ENCODE data around the gene KRT75. TPM values are rescaled to one million over a fixed set of nuclear protein-coding genes. Genes with fewer than 3 reads are reported as not detected.

Gene KRT75
- polyA plus RNA-seq, 1 donor: not detected

- peaks cover 2% of the 10 kb centered on the region for H3K27me3 ChIP-seq (ENCODE audit: control insufficient read depth, insufficient read depth, low read length)
- no peak overlapping the region for H3K4me3 ChIP-seq (ENCODE audit: low read length)
- no peaks in the 10 kb centered on the region for H3K4me1 ChIP-seq (ENCODE audit: control insufficient read depth, insufficient read depth, low read length)
- no peaks in the 10 kb centered on the region for H3K9me3 ChIP-seq (ENCODE audit: control insufficient read depth, low read depth, low read length)
- no peaks in the 10 kb centered on the region for H3K36me3 ChIP-seq (ENCODE audit: control insufficient read depth, insufficient read depth, low read length)
- H3K27ac ChIP-seq (ENCODE audit: low read length): no peak overlapping the region
- no peak for DNase-seq
- WGBS (ENCODE audit: insufficient coverage, low lambda C conversion rate): no CpG with 5 or more reads among the region's 20 CpGs
These were observed 38.3 kb downstream of the KRT75 start for GRCh38 chr12:52395761-52396434.

- DNase-seq: no peak
- no peak overlapping the region for H3K27ac ChIP-seq (ENCODE audit: low read length)
- no CpG with 5 or more reads among the region's 13 CpGs for WGBS (ENCODE audit: insufficient coverage, low lambda C conversion rate)
- peaks cover 2% of the 10 kb centered on the region for H3K27me3 ChIP-seq (ENCODE audit: control insufficient read depth, insufficient read depth, low read length)
- no peaks in the 10 kb centered on the region for H3K9me3 ChIP-seq (ENCODE audit: control insufficient read depth, low read depth, low read length)
- H3K36me3 ChIP-seq (ENCODE audit: control insufficient read depth, insufficient read depth, low read length): no peaks in the 10 kb centered on the region
- no peak overlapping the region for H3K4me3 ChIP-seq (ENCODE audit: low read length)
- H3K4me1 ChIP-seq (ENCODE audit: control insufficient read depth, insufficient read depth, low read length): no peaks in the 10 kb centered on the region
These were observed 39.2 kb downstream of the KRT75 start for GRCh38 chr12:52394836-52395405.

- Histone ChIP-seq H3K4me3 (ENCODE audit: low read length) (no peak overlapping the region), H3K36me3 (ENCODE audit: control insufficient read depth, insufficient read depth, low read length) (no peaks in the 10 kb centered on the region), H3K27ac (ENCODE audit: low read length) (no peak overlapping the region), H3K9me3 (ENCODE audit: control insufficient read depth, low read depth, low read length) (no peaks in the 10 kb centered on the region), H3K27me3 (ENCODE audit: control insufficient read depth, insufficient read depth, low read length) (peaks cover 19% of the 10 kb centered on the region), H3K4me1 (ENCODE audit: control insufficient read depth, insufficient read depth, low read length) (no peaks in the 10 kb centered on the region)
- DNase-seq: no peak
- no CpG with 5 or more reads among the region's 7 CpGs for WGBS (ENCODE audit: insufficient coverage, low lambda C conversion rate)
These were observed 41.6 kb downstream of the KRT75 start for GRCh38 chr12:52392465-52393007.

GRCh38 chr12:52391618-52392002 is 42.6 kb downstream of the KRT75 start:
- Histone ChIP-seq H3K9me3 (ENCODE audit: control insufficient read depth, low read depth, low read length) (no peaks in the 10 kb centered on the region), H3K27me3 (ENCODE audit: control insufficient read depth, insufficient read depth, low read length) (peaks cover 17% of the 10 kb centered on the region), H3K4me3 (ENCODE audit: low read length) (no peak overlapping the region), H3K36me3 (ENCODE audit: control insufficient read depth, insufficient read depth, low read length) (no peaks in the 10 kb centered on the region), H3K27ac (ENCODE audit: low read length) (no peak overlapping the region), H3K4me1 (ENCODE audit: control insufficient read depth, insufficient read depth, low read length) (no peaks in the 10 kb centered on the region)
- no CpG with 5 or more reads among the region's 4 CpGs for WGBS (ENCODE audit: insufficient coverage, low lambda C conversion rate)
- DNase-seq: peak in 1 of 2 donors; percentile 13

- DNase-seq: peak in 1 of 2 donors; percentile 15
- no CpG with 5 or more reads among the region's 11 CpGs for WGBS (ENCODE audit: insufficient coverage, low lambda C conversion rate)
- Histone ChIP-seq H3K9me3 (ENCODE audit: control insufficient read depth, low read depth, low read length) (no peaks in the 10 kb centered on the region), H3K4me3 (ENCODE audit: low read length) (no peak overlapping the region), H3K36me3 (ENCODE audit: control insufficient read depth, insufficient read depth, low read length) (no peaks in the 10 kb centered on the region), H3K4me1 (ENCODE audit: control insufficient read depth, insufficient read depth, low read length) (no peaks in the 10 kb centered on the region), H3K27me3 (ENCODE audit: control insufficient read depth, insufficient read depth, low read length) (peaks cover 17% of the 10 kb centered on the region), H3K27ac (ENCODE audit: low read length) (no peak overlapping the region)
These were observed 43.2 kb downstream of the KRT75 start for GRCh38 chr12:52390739-52391617.

GRCh38 chr12:52389313-52390207 is 44.6 kb downstream of the KRT75 start:
- Histone ChIP-seq H3K4me3 (ENCODE audit: low read length) (no peak overlapping the region), H3K4me1 (ENCODE audit: control insufficient read depth, insufficient read depth, low read length) (no peaks in the 10 kb centered on the region), H3K36me3 (ENCODE audit: control insufficient read depth, insufficient read depth, low read length) (no peaks in the 10 kb centered on the region), H3K27me3 (ENCODE audit: control insufficient read depth, insufficient read depth, low read length) (peaks cover 21% of the 10 kb centered on the region), H3K27ac (ENCODE audit: low read length) (no peak overlapping the region), H3K9me3 (ENCODE audit: control insufficient read depth, low read depth, low read length) (no peaks in the 10 kb centered on the region)
- no peak for DNase-seq
- no CpG with 5 or more reads among the region's 9 CpGs for WGBS (ENCODE audit: insufficient coverage, low lambda C conversion rate)

- 80% methylated on average over 1 of the region's 2 CpGs for WGBS (ENCODE audit: insufficient coverage, low lambda C conversion rate)
- no peak for DNase-seq
These were observed 46.3 kb downstream of the KRT75 start for GRCh38 chr12:52387859-52388258.

GRCh38 chr12:52385226-52385702 is 48.9 kb downstream of the KRT75 start, which contains the start of gene KRT84:
Gene KRT84, minus strand, starts transcription at chr12:52385652. Its CDS starts 67 bp downstream, at chr12:52385585.
- no peaks in the 10 kb centered on the region for H3K36me3 ChIP-seq (ENCODE audit: control insufficient read depth, insufficient read depth, low read length)
- H3K27me3 ChIP-seq (ENCODE audit: control insufficient read depth, insufficient read depth, low read length): peaks cover 21% of the 10 kb centered on the region
- no peak for DNase-seq
- no CpG with 5 or more reads among the region's 11 CpGs for WGBS (ENCODE audit: insufficient coverage, low lambda C conversion rate)
- H3K4me3 ChIP-seq (ENCODE audit: low read length): no peak within 1 kb of the TSS
- H3K4me1 ChIP-seq (ENCODE audit: control insufficient read depth, insufficient read depth, low read length): no peaks in the 10 kb centered on the region
- H3K27ac ChIP-seq (ENCODE audit: low read length): no peak within 1 kb of the TSS
- no peaks in the 10 kb centered on the region for H3K9me3 ChIP-seq (ENCODE audit: control insufficient read depth, low read depth, low read length)

More at GRCh38 chr12:52387859-52388258, 46.3 kb downstream of the KRT75 start:
- Histone ChIP-seq H3K4me1 (ENCODE audit: control insufficient read depth, insufficient read depth, low read length) (no peaks in the 10 kb centered on the region), H3K27me3 (ENCODE audit: control insufficient read depth, insufficient read depth, low read length) (peaks cover 21% of the 10 kb centered on the region), H3K36me3 (ENCODE audit: control insufficient read depth, insufficient read depth, low read length) (no peaks in the 10 kb centered on the region), H3K9me3 (ENCODE audit: control insufficient read depth, low read depth, low read length) (no peaks in the 10 kb centered on the region), H3K4me3 (ENCODE audit: low read length) (no peak overlapping the region), H3K27ac (ENCODE audit: low read length) (no peak overlapping the region)

- H3K4me3 ChIP-seq (ENCODE audit: low read length): no peak overlapping the region
- WGBS (ENCODE audit: insufficient coverage, low lambda C conversion rate): no CpG with 5 or more reads among the region's 3 CpGs
- H3K4me1 ChIP-seq (ENCODE audit: control insufficient read depth, insufficient read depth, low read length): no peaks in the 10 kb centered on the region
- H3K36me3 ChIP-seq (ENCODE audit: control insufficient read depth, insufficient read depth, low read length): no peaks in the 10 kb centered on the region
- peaks cover 9% of the 10 kb centered on the region for H3K27me3 ChIP-seq (ENCODE audit: control insufficient read depth, insufficient read depth, low read length)
- H3K9me3 ChIP-seq (ENCODE audit: control insufficient read depth, low read depth, low read length): no peaks in the 10 kb centered on the region
- no peak for DNase-seq
- H3K27ac ChIP-seq (ENCODE audit: low read length): no peak overlapping the region
These were observed 50.8 kb downstream of the KRT75 start for GRCh38 chr12:52383331-52383730.

All from large intestine (tissue), 3 donors.